Measurements from ENCODE around the gene CEP20.
A peak's percentile ranks its signal among the peaks of the same experiment; 100 is the strongest.

Gene CEP20

GRCh38 chr16:15897834-15898254 is 9.4 kb upstream of the CEP20 start:
- DNase-seq, result no peak

GRCh38 chr16:15897121-15897780 is 8.8 kb upstream of the CEP20 start:
- DNase-seq, result no peak

DNA sequence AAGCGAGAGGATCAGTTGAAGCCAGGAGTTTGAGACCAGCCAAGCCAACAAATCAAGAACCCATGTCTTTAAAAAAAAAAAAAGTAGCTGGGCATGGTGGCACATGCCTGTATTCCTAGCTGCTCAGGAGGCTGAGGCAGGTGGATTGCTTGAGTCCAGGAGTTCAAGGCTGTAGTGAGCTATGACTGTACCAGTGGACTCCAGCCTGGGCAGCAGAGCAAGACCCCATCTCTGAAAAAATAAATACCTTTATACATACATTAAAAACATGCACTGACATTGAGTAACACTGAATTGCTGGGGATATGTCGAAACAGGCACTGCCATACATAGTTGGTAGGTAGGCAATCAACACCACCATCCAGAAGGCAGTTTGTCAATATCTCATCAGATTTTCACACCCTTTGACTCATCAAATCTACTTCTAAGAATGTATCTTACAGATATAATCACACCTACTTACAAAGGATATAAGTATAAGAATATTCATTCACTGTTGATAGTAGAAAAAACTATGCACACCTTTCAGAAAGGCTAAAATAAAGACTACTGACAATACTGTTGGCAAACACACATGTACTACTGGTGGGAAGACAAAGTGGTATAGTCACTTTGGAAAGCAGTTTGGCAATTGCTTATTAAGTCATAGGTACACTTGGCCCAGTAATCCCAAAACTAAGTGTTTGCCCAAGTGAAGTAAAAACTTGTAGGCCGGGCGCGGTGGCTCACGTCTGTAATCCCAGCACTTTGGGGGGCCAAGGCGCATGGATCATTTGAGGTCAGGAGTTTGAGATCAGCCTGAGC is 6.4 kb upstream of the CEP20 start:
- no peak for DNase-seq

- DNase-seq, result no peak
Observed at GRCh38 chr16:15891508-15891907, 3.1 kb upstream of the CEP20 start.

DNA sequence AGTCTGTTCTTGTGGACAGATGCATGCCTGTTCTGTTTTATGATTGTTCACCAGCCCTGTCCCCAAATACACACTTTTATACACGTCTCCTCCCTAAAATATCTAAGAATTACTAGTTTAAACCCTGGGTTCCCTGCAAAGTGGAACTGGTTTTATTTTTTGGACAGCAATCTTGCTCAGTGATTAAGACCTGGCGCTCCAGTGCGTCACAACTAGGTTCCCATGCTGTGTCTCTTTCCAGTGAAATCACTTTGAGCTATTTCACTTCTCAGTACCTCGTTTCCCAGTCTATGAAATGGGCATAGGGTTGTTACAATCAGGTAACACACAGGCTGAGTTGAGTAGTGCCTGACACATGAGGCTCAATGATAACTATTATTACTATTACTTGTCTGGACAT is 1.1 kb downstream of the CEP20 start:
- no peak for DNase-seq

DNA sequence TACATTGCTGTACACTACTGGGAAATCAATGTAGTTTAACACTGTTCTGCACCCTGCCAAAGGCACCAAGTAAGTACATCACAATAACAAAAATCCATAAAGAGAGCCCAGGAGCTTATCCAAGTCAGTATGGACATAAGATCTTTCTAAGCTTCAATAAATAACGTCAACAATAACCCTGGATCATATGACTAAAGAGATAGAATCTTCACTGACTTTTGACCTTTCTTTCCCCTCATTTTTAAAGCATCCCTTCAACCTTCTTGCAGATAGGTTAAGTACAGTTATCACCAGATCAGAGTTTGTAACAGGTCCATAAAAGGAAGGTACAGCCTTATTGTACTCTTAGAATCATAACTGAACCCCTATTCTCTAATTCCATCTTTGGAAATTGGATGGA is 2.3 kb downstream of the CEP20 start:
- no peak for DNase-seq

DNA sequence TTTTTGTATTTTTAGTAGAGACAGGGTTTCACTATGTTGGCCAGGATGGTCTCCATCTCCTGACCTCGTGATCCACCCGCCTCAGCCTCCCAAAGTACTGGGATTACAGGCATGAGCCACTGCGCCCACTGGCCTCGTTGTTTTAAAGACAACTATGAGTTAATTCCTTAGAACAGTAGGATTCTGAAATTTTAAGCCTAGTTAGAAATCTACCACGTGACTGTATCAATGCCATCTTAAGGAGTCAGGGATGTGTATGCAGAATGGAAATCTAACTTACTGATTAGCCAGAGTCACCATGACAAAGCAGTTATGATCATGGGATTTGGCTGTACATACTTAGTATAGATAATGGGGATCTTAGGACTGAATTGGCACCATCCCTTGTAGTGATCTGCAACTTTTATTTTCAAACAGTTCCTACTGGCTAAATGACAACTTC is 2.8 kb downstream of the CEP20 start:
- DNase-seq, result no peak

- DNase-seq, result no peak
Observed at GRCh38 chr16:15882563-15882962, 5.8 kb downstream of the CEP20 start.

- DNase-seq, result no peak
Observed at GRCh38 chr16:15881794-15882379, 6.5 kb downstream of the CEP20 start.

GRCh38 chr16:15880434-15881308 is 7.7 kb downstream of the CEP20 start:
- no peak for DNase-seq

DNA sequence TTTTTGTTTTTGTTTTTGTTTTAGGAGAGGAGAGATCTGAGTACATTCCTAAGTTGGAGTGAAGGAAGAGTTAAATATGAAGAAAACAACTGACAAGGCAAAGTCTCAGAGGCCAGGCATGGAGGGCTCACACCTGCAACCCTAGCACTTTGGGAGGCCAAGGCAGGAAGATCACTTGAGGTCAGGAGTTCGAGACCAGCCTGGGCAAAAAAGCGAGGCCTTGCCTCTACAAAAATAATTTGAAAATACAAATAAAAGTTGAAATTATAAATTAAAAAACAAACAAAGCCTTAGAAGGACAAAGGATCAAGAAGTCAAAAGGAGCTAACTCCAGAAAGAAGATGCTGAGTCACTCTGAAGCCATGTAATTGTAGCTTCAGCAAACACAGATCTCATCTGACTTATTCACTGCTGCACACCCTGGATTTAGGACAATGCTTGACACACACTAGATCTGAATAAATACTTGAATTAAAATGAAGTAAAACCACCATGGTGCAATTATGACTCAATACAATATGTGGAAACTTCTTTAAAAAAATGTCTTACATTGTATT is 9.1 kb downstream of the CEP20 start:
- no peak for DNase-seq

DNA sequence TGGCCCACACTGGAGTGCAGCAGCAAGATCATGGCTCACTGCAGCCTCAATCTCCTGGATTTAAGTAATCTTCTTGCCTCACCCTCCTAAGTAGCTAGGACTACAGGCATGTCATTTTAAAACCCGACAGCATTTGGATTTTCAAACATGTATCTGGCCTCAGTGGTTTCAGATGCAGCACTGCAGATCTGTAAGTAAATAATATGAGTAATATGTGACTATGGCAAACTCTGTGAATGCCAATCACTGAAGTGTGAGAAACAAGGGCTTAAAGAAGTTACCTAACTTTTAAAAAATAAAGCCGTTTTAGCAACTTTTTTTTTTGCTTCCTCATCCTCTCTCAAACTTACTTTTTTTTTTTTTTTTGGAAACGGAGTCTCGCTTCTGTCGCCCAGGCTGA is 11.9 kb downstream of the CEP20 start:
- no peak for DNase-seq

DNA sequence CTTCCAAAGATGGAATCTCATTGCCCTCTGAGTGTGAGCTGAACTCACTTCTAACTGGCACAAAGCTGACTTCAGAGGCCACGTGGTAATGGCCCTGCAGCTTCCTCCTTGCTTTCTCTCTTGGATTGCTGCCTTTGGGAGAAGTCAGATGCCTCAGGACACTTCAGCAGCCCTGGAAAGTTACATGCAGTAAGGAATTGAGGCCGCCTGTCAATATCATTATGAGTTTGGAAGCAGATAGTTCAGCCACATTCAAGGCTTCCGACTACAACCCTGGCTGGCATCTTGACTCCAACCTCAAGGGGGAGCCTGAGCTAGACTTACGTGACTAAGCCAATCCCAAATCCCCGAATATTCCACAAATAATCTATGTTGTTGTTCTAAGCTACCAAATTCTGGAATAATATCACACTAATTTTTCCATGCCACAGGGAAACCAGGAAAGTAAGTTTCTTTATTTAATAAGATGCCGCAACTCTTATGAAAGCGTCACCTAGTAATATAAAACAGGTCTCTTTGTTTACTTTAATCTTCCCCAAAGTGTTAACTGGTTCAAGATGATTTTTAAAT is 13.6 kb downstream of the CEP20 start:
- peak; percentile 15 for DNase-seq

GRCh38 chr16:15873737-15874136 is 14.7 kb downstream of the CEP20 start:
- no peak for DNase-seq

- DNase-seq, result no peak
Observed at GRCh38 chr16:15873301-15873700, 15.1 kb downstream of the CEP20 start.

DNA sequence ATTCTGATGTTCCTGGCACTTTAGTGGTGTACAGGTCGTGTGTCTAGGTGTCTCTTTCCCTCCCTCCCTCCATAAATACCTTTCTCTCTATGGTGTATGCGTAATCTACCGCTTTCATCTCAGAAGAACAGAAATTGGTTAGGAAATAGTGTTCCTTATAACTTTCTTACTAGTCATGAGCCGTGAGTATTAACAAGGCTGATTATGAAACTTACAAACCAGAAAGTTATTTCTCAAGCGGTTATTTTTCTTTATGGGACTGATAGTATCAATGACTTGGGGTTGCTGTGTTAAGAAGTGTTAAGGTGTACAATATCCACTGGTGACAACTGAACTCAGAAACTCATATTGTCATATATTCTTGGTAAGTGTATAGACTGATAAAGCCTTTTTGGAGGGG is 18.4 kb downstream of the CEP20 start:
- no peak for DNase-seq

DNA sequence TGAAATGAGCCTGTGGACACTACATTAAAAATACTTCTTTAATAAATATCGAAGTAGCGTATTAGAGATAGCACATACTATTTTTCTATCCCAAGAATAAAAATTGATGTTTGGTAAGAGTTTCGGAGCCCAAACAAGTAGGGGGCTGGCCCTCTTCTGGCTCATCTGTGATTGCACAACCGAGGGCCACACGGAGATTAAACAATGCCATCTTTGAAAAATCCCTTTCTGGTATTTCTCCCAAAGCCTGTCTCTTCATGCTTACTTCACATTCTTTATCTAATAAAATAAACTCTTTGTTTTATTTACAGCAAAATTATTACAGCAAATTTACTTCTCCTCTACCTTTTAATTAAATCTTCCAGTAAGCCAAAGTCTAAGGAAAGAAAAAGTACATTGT is 22.0 kb downstream of the CEP20 start:
- no peak for DNase-seq

DNA sequence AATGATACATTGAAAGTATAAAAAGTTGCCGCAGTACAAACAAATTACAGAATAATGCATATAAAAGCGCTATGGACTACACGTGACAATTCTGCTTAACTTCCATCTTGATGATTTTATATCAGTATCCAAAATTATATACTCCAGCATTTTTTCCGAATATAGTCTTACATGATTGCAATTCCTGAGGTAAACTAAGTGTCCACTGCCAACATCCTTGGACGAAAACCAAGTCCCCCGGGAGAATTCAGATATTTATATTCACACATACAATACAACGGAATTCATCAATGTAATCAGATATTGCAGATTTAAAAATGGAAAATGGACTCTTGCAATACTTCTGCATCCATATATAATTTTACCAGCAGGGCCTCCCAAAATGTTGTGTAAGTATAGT is 22.7 kb downstream of the CEP20 start:
- no peak for DNase-seq

GRCh38 chr16:15864939-15865338 is 23.5 kb downstream of the CEP20 start:
- DNase-seq, result no peak

DNA sequence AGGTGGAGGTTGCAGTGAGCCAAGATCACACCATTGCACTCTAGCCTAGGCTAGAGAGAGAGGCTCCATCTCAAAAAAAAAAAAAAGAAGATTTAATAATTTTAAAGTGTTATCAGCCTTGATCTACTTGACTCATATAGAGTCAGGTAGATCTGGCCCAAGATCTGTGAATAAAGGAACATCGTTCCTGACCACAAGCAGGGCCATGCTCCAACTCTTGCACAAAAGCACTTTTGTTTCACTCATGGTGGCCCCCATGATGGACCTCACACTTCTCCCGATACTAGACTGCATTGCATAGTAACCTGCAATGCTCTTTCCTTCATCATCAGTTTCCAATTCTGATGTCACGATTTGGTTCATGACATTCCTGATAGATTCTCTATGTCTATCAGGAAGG is 26.4 kb downstream of the CEP20 start:
- DNase-seq, result no peak

GRCh38 chr16:15858921-15859668 is 29.3 kb downstream of the CEP20 start:
- DNase-seq, result no peak

Measured in CD4-positive, alpha-beta T cell treated with Interleukin-12 subunit alpha and Interleukin-12 subunit beta, for 1 hour (primary cell).